SK-N-MC (cell line): Measurements from ENCODE around the gene SH3PXD2B.

Experiments used
- EZH2 ChIP-seq: fragments of 200-600 bp; sonication (generic); IDR thresholded peaks from one replicate; pipeline ENCODE4 v1.6.1; 2017; ENCODE audit warnings: antibody characterized with exemption
- POLR2AphosphoS5 ChIP-seq: IDR thresholded peaks from 2 replicates; pipeline ENCODE4 v1.6.1; 2012; ENCODE audit warnings: mild to moderate bottlenecking, low read depth, low read length, borderline replicate concordance

- TF ChIP-seq EZH2 (no peak), POLR2AphosphoS5 (no peak)
Measured at GRCh38 chr5:172417983-172418630, 36.2 kb downstream of the SH3PXD2B start.
